ENCODE data around the gene FGR. TPM values are rescaled to one million over a fixed set of nuclear protein-coding genes. Genes with fewer than 3 reads are reported as not detected.
A peak's percentile ranks its signal among the peaks of the same experiment; 100 is the strongest.

FGR gene
- total RNA-seq, 2 donors from 2014 or later = 4.0 to 10.8 TPM

DNA sequence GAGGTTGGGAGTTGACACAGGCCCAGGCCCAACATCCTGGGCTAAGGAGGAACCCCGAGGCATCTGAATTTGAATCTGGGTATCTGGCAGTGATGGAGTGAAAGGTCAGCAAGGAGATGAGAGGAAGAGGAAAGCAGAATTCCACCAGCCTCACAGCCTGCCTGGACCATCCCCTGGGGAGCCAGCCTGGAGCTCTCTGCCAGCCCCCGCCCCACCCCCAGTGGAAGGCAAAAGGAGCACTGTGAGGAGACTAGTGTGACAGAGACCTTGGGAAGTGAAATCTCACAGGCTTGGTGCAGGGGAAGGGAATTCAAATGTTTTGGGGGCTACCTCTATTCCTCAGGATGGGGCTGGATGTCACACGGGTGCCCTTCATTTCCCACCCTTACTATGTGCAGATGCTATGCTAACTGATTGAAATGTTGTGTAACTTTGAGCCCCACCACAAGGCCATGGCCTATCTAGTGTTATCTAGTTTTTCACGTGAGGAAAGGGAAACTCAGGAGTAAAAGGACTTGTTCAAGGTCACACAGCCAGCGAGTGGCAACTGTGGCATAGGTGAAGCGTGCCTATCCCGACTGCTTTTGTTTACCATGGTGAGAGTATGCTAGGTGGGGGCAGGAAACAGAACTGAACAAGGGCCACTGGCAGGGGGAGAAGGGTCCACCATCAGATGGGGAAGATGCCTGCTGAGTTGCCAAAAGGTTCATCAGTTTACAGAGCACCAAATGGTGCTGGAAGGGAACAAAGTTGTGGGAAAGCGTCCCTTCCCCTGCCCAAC, 60.8 kb downstream of the FGR start:
- no peaks in the 10 kb centered on the region for H3K27me3 ChIP-seq (replicated peaks; ENCODE audit: insufficient read depth)
- TF ChIP-seq POLR2AphosphoS5 (IDR thresholded peaks at IDR 0.05) = no peak
- TF ChIP-seq, protein P1, sequence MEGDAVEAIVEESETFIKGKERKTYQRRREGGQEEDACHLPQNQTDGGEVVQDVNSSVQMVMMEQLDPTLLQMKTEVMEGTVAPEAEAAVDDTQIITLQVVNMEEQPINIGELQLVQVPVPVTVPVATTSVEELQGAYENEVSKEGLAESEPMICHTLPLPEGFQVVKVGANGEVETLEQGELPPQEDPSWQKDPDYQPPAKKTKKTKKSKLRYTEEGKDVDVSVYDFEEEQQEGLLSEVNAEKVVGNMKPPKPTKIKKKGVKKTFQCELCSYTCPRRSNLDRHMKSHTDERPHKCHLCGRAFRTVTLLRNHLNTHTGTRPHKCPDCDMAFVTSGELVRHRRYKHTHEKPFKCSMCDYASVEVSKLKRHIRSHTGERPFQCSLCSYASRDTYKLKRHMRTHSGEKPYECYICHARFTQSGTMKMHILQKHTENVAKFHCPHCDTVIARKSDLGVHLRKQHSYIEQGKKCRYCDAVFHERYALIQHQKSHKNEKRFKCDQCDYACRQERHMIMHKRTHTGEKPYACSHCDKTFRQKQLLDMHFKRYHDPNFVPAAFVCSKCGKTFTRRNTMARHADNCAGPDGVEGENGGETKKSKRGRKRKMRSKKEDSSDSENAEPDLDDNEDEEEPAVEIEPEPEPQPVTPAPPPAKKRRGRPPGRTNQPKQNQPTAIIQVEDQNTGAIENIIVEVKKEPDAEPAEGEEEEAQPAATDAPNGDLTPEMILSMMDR (IDR thresholded peaks at IDR 0.05) = no peak
- TF ChIP-seq POLR2A (IDR thresholded peaks at IDR 0.05) = no peak
- 63% methylated on average over 8 of the region's 8 CpGs for WGBS
- no peak overlapping the region for H3K4me3 ChIP-seq
- no peaks in the 10 kb centered on the region for H3K9me3 ChIP-seq
- DNase-seq (ENCODE audit: low spot score) = no peak
- peaks cover 21% of the 10 kb centered on the region for H3K4me1 ChIP-seq (replicated peaks)
- intact Hi-C loops (cut with DNase I) = no loop called here
- peak overlapping the region; percentile 86 to 91 for H3K27ac ChIP-seq
- H3K36me3 ChIP-seq = no peaks in the 10 kb centered on the region

- no peak for TF ChIP-seq POLR2A (IDR thresholded peaks at IDR 0.05)
- no peak for TF ChIP-seq POLR2AphosphoS5 (IDR thresholded peaks at IDR 0.05)
- TF ChIP-seq, protein P1 (IDR thresholded peaks at IDR 0.05) = no peak
- Histone ChIP-seq H3K4me1 (replicated peaks) (peaks cover 30% of the 10 kb centered on the region), H3K4me3 (no peak overlapping the region), H3K9me3 (no peaks in the 10 kb centered on the region), H3K27me3 (replicated peaks; ENCODE audit: insufficient read depth) (no peaks in the 10 kb centered on the region), H3K27ac (peak overlapping the region; percentile 86 to 91), H3K36me3 (no peaks in the 10 kb centered on the region)
- 43% methylated on average over 14 of the region's 14 CpGs for WGBS
- DNase-seq (ENCODE audit: low spot score) = no peak
- intact Hi-C loops (cut with DNase I) = no loop called here
Measured at GRCh38 chr1:27572679-27573426, 62.1 kb downstream of the FGR start.

DNA sequence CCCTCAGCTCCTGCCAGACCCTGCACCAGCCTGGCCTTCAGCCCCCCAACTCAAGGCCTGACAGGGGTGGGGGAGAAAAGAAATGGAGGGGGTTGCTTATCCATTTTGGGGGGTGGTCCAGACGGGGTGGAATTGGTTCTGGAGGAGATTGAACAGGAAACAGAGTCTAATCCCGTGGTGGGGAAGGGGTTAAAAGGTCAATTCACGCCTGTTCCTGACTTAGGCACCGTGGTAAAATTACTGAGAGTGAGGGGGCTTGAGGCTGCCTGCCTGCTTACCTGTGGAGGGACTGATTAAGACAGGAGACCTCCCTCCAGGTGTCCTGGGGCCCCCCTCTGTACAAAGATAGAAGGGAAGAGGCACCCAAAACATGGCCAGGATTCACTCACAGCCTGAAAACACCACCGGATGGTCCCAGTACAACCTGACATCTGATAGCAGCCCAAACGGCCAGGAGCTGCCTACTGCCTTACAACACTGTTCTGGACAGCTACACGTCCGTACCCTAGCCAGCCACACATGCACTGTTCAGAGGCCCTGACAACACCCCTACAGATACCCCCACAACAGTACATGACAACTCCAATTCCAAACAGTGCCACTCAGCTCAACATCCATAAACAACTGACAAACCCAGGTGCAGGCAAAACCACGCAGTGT, 62.8 kb downstream of the FGR start:
- intact Hi-C loops (cut with DNase I) = no loop called here
- 16% methylated on average over 9 of the region's 9 CpGs for WGBS
- H3K4me3 ChIP-seq = no peak overlapping the region
- TF ChIP-seq POLR2AphosphoS5 (IDR thresholded peaks at IDR 0.05) (no peak), POLR2A (IDR thresholded peaks at IDR 0.05) (no peak)
- H3K27ac ChIP-seq = peak overlapping the region; percentile 86 to 91
- no peaks in the 10 kb centered on the region for H3K36me3 ChIP-seq
- H3K9me3 ChIP-seq = no peaks in the 10 kb centered on the region
- no peak for DNase-seq (ENCODE audit: low spot score)
- peaks cover 31% of the 10 kb centered on the region for H3K4me1 ChIP-seq (replicated peaks)
- H3K27me3 ChIP-seq (replicated peaks; ENCODE audit: insufficient read depth) = no peaks in the 10 kb centered on the region

- Histone ChIP-seq H3K27ac (peak overlapping the region; percentile 86 to 91), H3K36me3 (no peaks in the 10 kb centered on the region), H3K27me3 (replicated peaks; ENCODE audit: insufficient read depth) (no peaks in the 10 kb centered on the region), H3K4me1 (replicated peaks) (peaks cover 31% of the 10 kb centered on the region), H3K4me3 (no peak overlapping the region), H3K9me3 (no peaks in the 10 kb centered on the region)
- DNase-seq (ENCODE audit: low spot score) = no peak
- WGBS = 20% methylated on average over 18 of the region's 18 CpGs
- TF ChIP-seq POLR2AphosphoS5 (IDR thresholded peaks at IDR 0.05) (no peak), POLR2A (IDR thresholded peaks at IDR 0.05) (no peak)
- TF ChIP-seq, protein P1 (IDR thresholded peaks at IDR 0.05) = no peak
- intact Hi-C loops (cut with DNase I) = no loop called here
Measured at GRCh38 chr1:27571439-27572018, 63.5 kb downstream of the FGR start.

DNA sequence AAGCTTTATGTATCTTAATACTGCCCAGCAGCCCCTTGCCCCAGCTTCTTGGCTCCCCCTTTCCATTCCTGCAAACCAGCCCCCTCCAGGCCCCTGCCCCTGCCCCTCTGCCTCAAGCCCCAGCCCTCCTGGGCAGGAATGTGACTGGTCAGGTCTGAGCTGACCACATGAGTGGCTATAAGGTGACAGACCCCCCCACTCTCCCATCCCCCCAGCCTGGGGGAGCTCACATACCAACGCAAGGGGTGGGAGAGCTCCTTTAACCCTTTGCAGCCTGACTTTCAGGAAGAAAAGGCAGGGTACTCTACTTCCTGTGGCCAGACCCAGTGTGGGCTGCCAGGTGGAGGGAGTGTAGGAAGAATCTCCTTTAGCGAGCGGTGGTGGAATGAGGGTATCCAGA, 64.2 kb downstream of the FGR start:
- no peaks in the 10 kb centered on the region for H3K36me3 ChIP-seq
- DNase-seq (ENCODE audit: low spot score) = no peak
- 35% methylated on average over 3 of the region's 3 CpGs for WGBS
- H3K27ac ChIP-seq = peak overlapping the region; percentile 86 to 91
- H3K4me1 ChIP-seq (replicated peaks) = peaks cover 35% of the 10 kb centered on the region
- TF ChIP-seq, protein P1 (IDR thresholded peaks at IDR 0.05) = no peak
- intact Hi-C loops (cut with DNase I) = no loop called here
- no peaks in the 10 kb centered on the region for H3K27me3 ChIP-seq (replicated peaks; ENCODE audit: insufficient read depth)
- H3K9me3 ChIP-seq = no peaks in the 10 kb centered on the region
- no peak overlapping the region for H3K4me3 ChIP-seq
